Heart right ventricle (tissue), 16 donors: ENCODE results near the gene FBXO44. TPM values are rescaled to one million over a fixed set of nuclear protein-coding genes. Genes with fewer than 3 reads are reported as not detected.
A peak's percentile ranks its signal among the peaks of the same experiment; 100 is the strongest.

Source experiments
- ATAC-seq, 8 donors: fragments of 200-7000 bp; cut with Tn5 transposase; one replicate each; pipeline ENCODE4 v1.9.1; 2020; ENCODE audit warnings: mild to moderate bottlenecking in 8 of 8, moderate library complexity in 8 of 8, moderate number of reproducible peaks in 1 of 8
- DNase-seq, 2 donors: peaks; one replicate each; pipeline ENCODE4 v3.0.0-alpha.2; 2020
- H3K27ac ChIP-seq, 10 donors: fragments of 200-600 bp; sonication (generic) in 2 of 10; one replicate each; pipeline versions ENCODE4 v1.5.0 to v1.8.0; 2020 to 2022; ENCODE audit warnings: mild to moderate bottlenecking in 3 of 10
- H3K27me3 ChIP-seq, 7 donors: fragments of 200-600 bp; one replicate each; pipeline ENCODE4 v1.8.0; 2021 to 2022; ENCODE audit warnings: mild to moderate bottlenecking in 2 of 7
- H3K36me3 ChIP-seq, 9 donors: fragments of 200-600 bp; sonication (generic) in 1 of 9; one replicate each; pipeline versions ENCODE4 v1.5.0 to v1.8.0; 2020 to 2022; ENCODE audit warnings: mild to moderate bottlenecking in 2 of 9
- H3K4me1 ChIP-seq, 9 donors: fragments of 200-600 bp; sonication (generic) in 1 of 9; one replicate each; pipeline versions ENCODE4 v1.5.0 to v1.8.0; 2020 to 2022; ENCODE audit warnings: mild to moderate bottlenecking in 4 of 9
- H3K4me3 ChIP-seq, 10 donors: fragments of 200-600 bp; sonication (generic) in 2 of 10; one replicate each; pipeline versions ENCODE4 v1.5.0 to v1.8.0; 2020 to 2022; ENCODE audit warnings: mild to moderate bottlenecking in 7 of 10, moderate library complexity in 2 of 10
- H3K9me3 ChIP-seq, 11 donors: fragments of 200-600 bp in 10 of 11; sonication (generic) in 2 of 11; one replicate each; pipeline versions ENCODE4 v1.5.0 to v1.8.0; 2013 to 2022; ENCODE audit warnings: mild to moderate bottlenecking in 2 of 11, control low read depth in 1 of 11, moderate library complexity in 1 of 11
- CTCF ChIP-seq, 9 donors: fragments of 200-600 bp; sonication (generic) in 2 of 9; IDR thresholded peaks; one replicate each; pipeline versions ENCODE4 v1.5.0 to v1.8.0; 2021 to 2022; ENCODE audit warnings: antibody characterized with exemption in 9 of 9, mild to moderate bottlenecking in 5 of 9, moderate library complexity in 1 of 9
- WGBS, 2 donors: extraction: QIAGEN DNeasy Blood & Tissue Kit; methylation state at CpG; one replicate each; pipeline ENCODE4 v1.1.7; 2013; ENCODE audit warnings: inconsistent platforms in 1 of 2; 5-methylcytosine and 5-hydroxymethylcytosine counted together
- intact Hi-C, 10 donors: fragments of 100-400 bp; cut with DNase I; formaldehyde crosslinking; loops; one replicate each; pipeline versions ENCODE4 v1.11.1 to v1.14.2; 2022
- polyA plus RNA-seq, 2 donors: library from polyadenylated mRNA; stranded (reverse); fragments of 200-250 nt; gene quantifications; one replicate each; pipeline ENCODE4 v1.2.3, GENCODE V29; 2013
- total RNA-seq, 10 donors: library from RNA; stranded (reverse); fragmentation: NEBNext Ultra II Directional in 3 of 10; extraction: Animal tissue kit (Norgen Biotek cat#: 25700) in 3 of 10; gene quantifications; one replicate each; pipeline versions ENCODE4 v1.2.1 to v1.2.4, GENCODE V29; 2021 to 2023
- donor health status: Arrhythmogenic right ventricular cardiomyopathy.
- donor health status: ischemic (EF 13 %, LVEDD 7.1; RV severe dilation, severe dysfunction).
- donor health status: healthy with polysubstance abuse.
- donor health status: DM: no; HTN: yes; CAD: no.
- donor health status: DM: no; HTN: no; CAD: no.
- donor health status: ischemic (EF 25% LVEDD 6.9; RV normal size, moderate dysfunction).
- donor health status: ischemic (EF 25% LVEDD 5.7; RV mildly dilated, moderate dysfunction).
- donor health status: healthy.
- donor health status: DM: yes; HTN: yes; CAD: no.
- donor health status: Ischemic cardiomyopathy.
- donor health status: ischemic (EF 35%, LVEDD 5.7; RV mildly dilated, moderate dysfunction).
- donor health status: nonischemic (EF 11% LVEDD 7.7; RV severe dilation, severe dysfunction).
- donor health status: DM: yes; HTN: yes; CAD: no.
- donor health status: PGD.
- donor health status: ischemic (EF 29% LVEDD 5.4; RV normal size, mild dysfunction).
- donor health status: nonischemic (EF 23%, LVEDD 6.1; RV moderate dilation, normal function).

Gene FBXO44
- total and polyA plus RNA-seq, 12 donors, result 10.1 to 28.2 (median 15.8) TPM

- H3K4me3 ChIP-seq, result no peak overlapping the region
- no peaks in the 10 kb centered on the region for H3K36me3 ChIP-seq
- ATAC-seq, result no peak
- H3K27ac ChIP-seq, result no peak overlapping the region
- peaks cover 3 to 57% (median 27%) of the 10 kb centered on the region in 7 donors for H3K27me3 ChIP-seq
- DNase-seq, result no peak
- peaks cover 0 to 40% (median 25%) of the 10 kb centered on the region in 9 donors for H3K4me1 ChIP-seq
- 16 to 22% methylated on average over 9 of the region's 9 CpGs for WGBS, 2 donors
- intact Hi-C loops, result loop anchor here in 5 of 10 donors (5.0 to 10.0 kb wide), 6 partner anchors 172 to 612 kb away; partner anchors contain the start of genes DISP3 (in 2 of the 5) and MASP2 (in 1 of the 5)
- no peaks in the 10 kb centered on the region for H3K9me3 ChIP-seq
- no peak for TF ChIP-seq CTCF (IDR thresholded peaks at IDR 0.05)
These were observed 5.4 kb upstream of the FBXO44 start for GRCh38 chr1:11649237-11649623.

GRCh38 chr1:11649624-11650330, 4.9 kb upstream of the FBXO44 start:
- no peak for TF ChIP-seq CTCF (IDR thresholded peaks at IDR 0.05)
- no peak for DNase-seq
- peak in 4 of 8 donors; percentile 1 to 4 (median 2) for ATAC-seq
- H3K9me3 ChIP-seq, result no peaks in the 10 kb centered on the region
- WGBS, 2 donors, result 40 to 42% methylated on average over 21 of the region's 21 CpGs
- peaks cover 3 to 53% (median 25%) of the 10 kb centered on the region in 7 donors for H3K27me3 ChIP-seq
- H3K27ac ChIP-seq, result peak overlapping the region in 1 of 10 donors; percentile 21
- H3K4me3 ChIP-seq, result peak overlapping the region in 3 of 10 donors; percentile 10 to 28 (median 11)
- intact Hi-C loops, result loop anchor here in 9 of 10 donors (1.0 to 10.0 kb wide), 10 partner anchors 68 to 612 kb away; partner anchors contain the start of genes DISP3 (in 2 of the 9) and MASP2 (in 1 of the 9)
- peaks cover 0 to 41% (median 25%) of the 10 kb centered on the region in 9 donors for H3K4me1 ChIP-seq
- no peaks in the 10 kb centered on the region for H3K36me3 ChIP-seq

DNA sequence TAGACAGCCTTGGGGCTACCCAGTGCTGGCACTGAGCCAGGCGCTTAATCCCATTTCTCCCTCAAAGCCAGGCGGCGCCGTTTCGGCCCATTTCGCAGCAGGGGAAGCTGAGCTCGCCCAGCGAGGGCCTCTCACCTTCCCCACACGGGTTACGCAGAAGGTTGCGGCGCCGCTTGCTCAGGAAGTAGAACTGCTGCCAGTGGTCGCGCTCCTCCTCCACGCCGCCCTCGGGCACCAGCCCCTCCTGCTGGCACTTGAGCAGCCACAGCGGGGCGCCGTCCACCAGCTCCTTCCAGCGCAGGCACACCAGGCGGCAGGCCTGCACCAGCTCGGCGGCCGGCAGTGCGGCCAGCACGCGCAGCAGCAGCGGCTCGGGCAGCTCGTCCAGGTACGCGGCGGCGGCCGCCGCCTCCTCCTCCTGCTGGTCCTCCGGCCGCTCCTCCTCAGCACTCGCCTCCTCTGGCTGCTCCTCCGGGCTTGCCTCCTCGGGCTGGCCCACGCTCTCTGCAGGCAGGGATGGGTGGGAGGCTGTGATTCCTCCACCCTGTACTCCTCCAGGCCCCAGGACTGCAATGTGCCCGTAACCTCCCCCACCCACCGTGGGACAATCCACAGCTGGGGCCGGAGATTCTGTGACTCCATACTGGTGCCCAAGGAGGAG, 4.2 kb upstream of the FBXO44 start:
- WGBS, 2 donors, result 8 to 10% methylated on average over 47 of the region's 47 CpGs
- no peaks in the 10 kb centered on the region for H3K36me3 ChIP-seq
- peak; percentile 51 to 84 for DNase-seq
- TF ChIP-seq CTCF (IDR thresholded peaks at IDR 0.05), result peak; percentile 31 to 84 (median 65)
- ATAC-seq, result peak; percentile 48 to 77 (median 66)
- intact Hi-C loops, result loop anchor here in 5 of 10 donors (1.0 to 5.0 kb wide), 4 partner anchors 67 to 72 kb away; no protein-coding TSS in a partner anchor
- H3K27me3 ChIP-seq, result peaks cover 3 to 51% (median 25%) of the 10 kb centered on the region in 7 donors
- peak overlapping the region in 1 of 10 donors; percentile 21 for H3K27ac ChIP-seq
- H3K4me3 ChIP-seq, result peak overlapping the region in 4 of 10 donors; percentile 10 to 35 (median 20)
- H3K4me1 ChIP-seq, result peaks cover 4 to 46% (median 30%) of the 10 kb centered on the region in 9 donors
- no peaks in the 10 kb centered on the region for H3K9me3 ChIP-seq

DNA sequence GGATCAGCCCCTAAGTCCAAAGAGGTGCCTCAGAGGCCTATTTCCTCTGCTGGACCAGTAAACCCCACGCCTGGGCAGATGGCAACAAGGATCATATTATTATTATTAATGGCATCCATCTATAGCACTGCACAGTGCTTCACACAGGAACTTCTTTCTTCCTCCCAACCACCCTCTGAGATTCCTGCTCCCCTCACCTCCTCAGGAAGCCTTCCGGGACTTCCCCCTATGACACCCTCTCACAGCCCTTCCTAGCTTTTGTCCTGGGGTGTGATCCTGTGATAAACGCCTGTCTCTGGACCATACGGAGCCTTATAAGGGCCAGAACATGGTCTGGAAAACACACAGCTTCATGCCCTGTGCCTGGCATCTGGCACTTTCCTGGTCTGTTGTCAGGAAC, 3.7 kb upstream of the FBXO44 start:
- ATAC-seq, result no peak
- H3K4me1 ChIP-seq, result peaks cover 4 to 51% (median 35%) of the 10 kb centered on the region in 9 donors

More for the DNA sequence above, 3.7 kb upstream of the FBXO44 start:
- no peak for DNase-seq
- no peaks in the 10 kb centered on the region for H3K9me3 ChIP-seq
- intact Hi-C loops, result loop anchor here in 4 of 10 donors (2.0 to 5.0 kb wide), 3 partner anchors 66 to 71 kb away; no protein-coding TSS in a partner anchor
- no peaks in the 10 kb centered on the region for H3K36me3 ChIP-seq
- WGBS, 2 donors, result 84 to 85% methylated on average over 4 of the region's 4 CpGs
- peaks cover 3 to 51% (median 23%) of the 10 kb centered on the region in 7 donors for H3K27me3 ChIP-seq
- peak overlapping the region in 1 of 10 donors; percentile 28 for H3K4me3 ChIP-seq
- no peak for TF ChIP-seq CTCF (IDR thresholded peaks at IDR 0.05)
- H3K27ac ChIP-seq, result no peak overlapping the region
